SK-N-SH treated with all-trans-retinoic acid at 6 μM for 48 hours (cell line): ENCODE measurements around the gene RPRD1A.

Source experiments
- ATAC-seq: fragments of 200-7000 bp; cut with Tn5 transposase; 3 replicates; pipeline ENCODE4 v1.9.1; 2020; ENCODE audit warnings: mild to moderate bottlenecking, moderate library complexity
- ARNTL ChIP-seq: fragments of 450-650 bp; formaldehyde crosslinking; IDR thresholded peaks from 2 replicates; pipeline ENCODE4 v1.5.0; 2020; ENCODE audit warnings: low read depth, mild to moderate bottlenecking, moderate library complexity, borderline replicate concordance
- BACH2 ChIP-seq: fragments of 250-450 bp; sonication (Bioruptor Pico); IDR thresholded peaks from 2 replicates; pipeline ENCODE4 v1.9.0; 2021; ENCODE audit warnings: mild to moderate bottlenecking, borderline replicate concordance
- CSDC2 ChIP-seq: fragments of 250-450 bp; sonication (Bioruptor Pico); IDR thresholded peaks from 2 replicates; pipeline ENCODE4 v1.5.0; 2020; ENCODE audit warnings: mild to moderate bottlenecking, moderate library complexity
- CSRNP3 ChIP-seq: fragments of 250-450 bp; sonication (Bioruptor Pico); IDR thresholded peaks from 2 replicates; pipeline ENCODE4 v1.5.1; 2021; ENCODE audit warnings: mild to moderate bottlenecking, moderate library complexity
- GLIS3 ChIP-seq: fragments of 250-450 bp; sonication (Bioruptor Pico); IDR thresholded peaks from 2 replicates; pipeline ENCODE4 v1.5.0; 2020; ENCODE audit warnings: mild to moderate bottlenecking, moderate library complexity
- ISL1 ChIP-seq: fragments of 250-450 bp; sonication (Bioruptor Pico); IDR thresholded peaks from 2 replicates; pipeline ENCODE4 v2.1.2; 2022; ENCODE audit warnings: mild to moderate bottlenecking, moderate library complexity
- OSR1 ChIP-seq: fragments of 250-450 bp; sonication (Bioruptor Pico); IDR thresholded peaks from 2 replicates; pipeline ENCODE4 v1.8.0; 2022; ENCODE audit warnings: moderate library complexity, mild to moderate bottlenecking, inconsistent platforms
- PATZ1 ChIP-seq: fragments of 250-450 bp; sonication (Bioruptor Pico); IDR thresholded peaks from 2 replicates; pipeline ENCODE4 v1.8.0; 2020; ENCODE audit warnings: mild to moderate bottlenecking, moderate library complexity, borderline replicate concordance
- POU6F1 ChIP-seq: fragments of 250-450 bp; sonication (Bioruptor Pico); IDR thresholded peaks from 2 replicates; pipeline ENCODE4 v1.8.0; 2021; ENCODE audit warnings: low read depth, mild to moderate bottlenecking, moderate library complexity, borderline replicate concordance
- PPARA ChIP-seq: fragments of 250-450 bp; sonication (Bioruptor Pico); IDR thresholded peaks from 2 replicates; pipeline ENCODE4 v1.5.0; 2020; ENCODE audit warnings: mild to moderate bottlenecking, borderline replicate concordance
- RARB ChIP-seq: fragments of 250-450 bp; sonication (Bioruptor Pico); IDR thresholded peaks from 2 replicates; pipeline ENCODE4 v1.8.0; 2021; ENCODE audit warnings: mild to moderate bottlenecking, moderate library complexity
- SNAI2 ChIP-seq: fragments of 250-450 bp; sonication (Bioruptor Pico); IDR thresholded peaks from 2 replicates; pipeline ENCODE4 v1.5.0; 2020; ENCODE audit warnings: mild to moderate bottlenecking, moderate library complexity
- TOX ChIP-seq: fragments of 250-450 bp; sonication (Bioruptor Pico); IDR thresholded peaks from 2 replicates; pipeline ENCODE4 v1.8.0; 2021; ENCODE audit warnings: mild to moderate bottlenecking, moderate library complexity, borderline replicate concordance
- TSHZ2 ChIP-seq: fragments of 250-450 bp; sonication (Bioruptor Pico); IDR thresholded peaks from 2 replicates; pipeline ENCODE4 v1.5.0; 2020; ENCODE audit warnings: mild to moderate bottlenecking, moderate library complexity
- ZC3H10 ChIP-seq: fragments of 250-450 bp; sonication (Bioruptor Pico); IDR thresholded peaks from 2 replicates; pipeline ENCODE4 v1.5.1; 2021; ENCODE audit warnings: mild to moderate bottlenecking, moderate library complexity
- ZFP3 ChIP-seq: fragments of 250-450 bp; sonication (Bioruptor Pico); IDR thresholded peaks from 2 replicates; pipeline ENCODE4 v1.5.0; 2020; ENCODE audit warnings: mild to moderate bottlenecking, moderate library complexity
- ZFP30 ChIP-seq: fragments of 450-650 bp; formaldehyde crosslinking; IDR thresholded peaks from 2 replicates; pipeline ENCODE4 v1.5.0; 2022; ENCODE audit warnings: mild to moderate bottlenecking, moderate library complexity
- ZNF565 ChIP-seq: fragments of 450-650 bp; formaldehyde crosslinking; conservative IDR thresholded peaks from 2 replicates; pipeline ENCODE4 v1.5.0; 2020; ENCODE audit warnings: low read depth, mild to moderate bottlenecking, moderate library complexity
- ZNF70 ChIP-seq: fragments of 450-650 bp; formaldehyde crosslinking; IDR thresholded peaks from 2 replicates; pipeline ENCODE4 v1.5.0; 2020; ENCODE audit warnings: mild to moderate bottlenecking, moderate library complexity
- ZNF8 ChIP-seq: fragments of 450-650 bp; formaldehyde crosslinking; IDR thresholded peaks from 2 replicates; pipeline ENCODE4 v1.5.0; 2020; ENCODE audit warnings: mild to moderate bottlenecking, moderate library complexity

The RPRD1A gene

GRCh38 chr18:36034299-36034895 lies 33.0 kb downstream of the RPRD1A start:
- ATAC-seq, result no peak
- no peak for TF ChIP-seq GLIS3 (CRISPR knock-in tag)
- no peak for TF ChIP-seq TSHZ2 (CRISPR knock-in tag)
- TF ChIP-seq PPARA, result no peak
- TF ChIP-seq ZFP3 (CRISPR knock-in tag), result no peak
- no peak for TF ChIP-seq BACH2 (CRISPR knock-in tag)
- TF ChIP-seq, all 23 proteins: peak for 0

- TF ChIP-seq ISL1 (CRISPR knock-in tag), result no peak
- TF ChIP-seq ZC3H10, result no peak
- TF ChIP-seq ARNTL, result no peak
- TF ChIP-seq PATZ1 (CRISPR knock-in tag), result no peak
- no peak for TF ChIP-seq TSHZ2 (CRISPR knock-in tag)
- no peak for TF ChIP-seq ZFP30 (CRISPR knock-in tag)
- TF ChIP-seq POU6F1 (CRISPR knock-in tag), result no peak
- no peak for TF ChIP-seq ZNF565
- no peak for TF ChIP-seq ZNF8 (CRISPR knock-in tag)
- no peak for TF ChIP-seq TOX (CRISPR knock-in tag)
- TF ChIP-seq PPARA, result no peak
- no peak for TF ChIP-seq CSRNP3 (CRISPR knock-in tag)
- TF ChIP-seq ZNF70 (CRISPR knock-in tag), result no peak
- TF ChIP-seq CSDC2 (CRISPR knock-in tag), result no peak
- no peak for TF ChIP-seq RARB (CRISPR knock-in tag)
- no peak for TF ChIP-seq ZFP3 (CRISPR knock-in tag)
- no peak for ATAC-seq
These were observed 35.5 kb downstream of the RPRD1A start for GRCh38 chr18:36031903-36032302.

GRCh38 chr18:36031407-36031806 lies 36.0 kb downstream of the RPRD1A start:
- no peak for TF ChIP-seq CSRNP3 (CRISPR knock-in tag)
- no peak for TF ChIP-seq ARNTL
- no peak for TF ChIP-seq ZFP3 (CRISPR knock-in tag)
- TF ChIP-seq SNAI2 (CRISPR knock-in tag), result no peak
- TF ChIP-seq CSDC2 (CRISPR knock-in tag), result no peak
- TF ChIP-seq GLIS3 (CRISPR knock-in tag), result no peak
- no peak for TF ChIP-seq OSR1 (CRISPR knock-in tag)
- no peak for TF ChIP-seq TOX (CRISPR knock-in tag)
- no peak for TF ChIP-seq RARB (CRISPR knock-in tag)
- no peak for ATAC-seq
